GM12872 (cell line): ENCODE results near the gene C9orf78.

Source experiments
- TF ChIP-seq, protein P1 (sequence below): IDR thresholded peaks from 3 replicates; pipeline ENCODE4 v1.5.1; 2011; ENCODE audit warnings: low read depth, mild to moderate bottlenecking, low read length, moderate library complexity; ENCODE audit not compliant: insufficient read depth

Gene C9orf78, protein sequence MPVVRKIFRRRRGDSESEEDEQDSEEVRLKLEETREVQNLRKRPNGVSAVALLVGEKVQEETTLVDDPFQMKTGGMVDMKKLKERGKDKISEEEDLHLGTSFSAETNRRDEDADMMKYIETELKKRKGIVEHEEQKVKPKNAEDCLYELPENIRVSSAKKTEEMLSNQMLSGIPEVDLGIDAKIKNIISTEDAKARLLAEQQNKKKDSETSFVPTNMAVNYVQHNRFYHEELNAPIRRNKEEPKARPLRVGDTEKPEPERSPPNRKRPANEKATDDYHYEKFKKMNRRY

DNA sequence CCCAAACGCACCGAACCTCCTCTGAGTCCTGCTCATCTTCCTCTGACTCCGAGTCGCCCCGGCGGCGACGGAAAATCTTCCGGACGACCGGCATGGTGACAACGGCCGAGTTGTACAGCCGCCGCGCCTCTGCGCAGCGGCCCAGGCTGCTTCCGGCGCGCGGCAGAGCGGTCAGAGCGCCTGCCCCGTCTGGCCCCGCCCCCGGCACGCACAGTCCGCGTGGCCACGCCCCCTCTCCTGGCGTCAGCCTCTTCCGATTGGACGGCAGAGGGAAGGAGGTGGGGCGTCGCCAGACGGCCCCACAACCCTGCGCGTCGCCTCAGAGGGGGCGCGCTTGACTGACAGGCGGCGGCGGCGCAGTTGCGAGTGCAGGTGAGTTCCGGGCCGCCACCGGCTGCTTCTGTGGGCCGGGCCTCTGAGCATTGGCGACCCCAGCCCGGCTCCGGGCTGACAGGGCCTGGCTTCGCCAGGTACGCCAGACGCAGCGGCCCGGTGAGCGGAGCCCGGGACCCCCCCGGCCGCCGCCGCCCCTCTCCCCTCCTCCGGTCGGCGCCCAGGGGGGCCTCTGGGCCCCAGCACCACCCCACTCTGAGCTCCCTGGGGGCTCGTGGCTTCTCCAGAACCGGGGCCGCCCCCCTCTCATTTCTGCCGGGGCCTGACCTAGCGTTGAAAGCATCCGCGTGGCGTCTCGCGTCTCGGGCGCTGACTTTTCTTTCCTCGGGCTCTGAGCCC lies at the start of gene C9orf78, which contains the start of gene USP20:
C9orf78 (minus strand) TSS at position 148 of the 732 bp plus-strand sequence; CDS start at position 94, 54 bp downstream.
USP20 (plus strand) TSS at position 331 of the 732 bp plus-strand sequence. CDS start 17,098 bp downstream, outside the sequence.
- TF ChIP-seq, protein P1, sequence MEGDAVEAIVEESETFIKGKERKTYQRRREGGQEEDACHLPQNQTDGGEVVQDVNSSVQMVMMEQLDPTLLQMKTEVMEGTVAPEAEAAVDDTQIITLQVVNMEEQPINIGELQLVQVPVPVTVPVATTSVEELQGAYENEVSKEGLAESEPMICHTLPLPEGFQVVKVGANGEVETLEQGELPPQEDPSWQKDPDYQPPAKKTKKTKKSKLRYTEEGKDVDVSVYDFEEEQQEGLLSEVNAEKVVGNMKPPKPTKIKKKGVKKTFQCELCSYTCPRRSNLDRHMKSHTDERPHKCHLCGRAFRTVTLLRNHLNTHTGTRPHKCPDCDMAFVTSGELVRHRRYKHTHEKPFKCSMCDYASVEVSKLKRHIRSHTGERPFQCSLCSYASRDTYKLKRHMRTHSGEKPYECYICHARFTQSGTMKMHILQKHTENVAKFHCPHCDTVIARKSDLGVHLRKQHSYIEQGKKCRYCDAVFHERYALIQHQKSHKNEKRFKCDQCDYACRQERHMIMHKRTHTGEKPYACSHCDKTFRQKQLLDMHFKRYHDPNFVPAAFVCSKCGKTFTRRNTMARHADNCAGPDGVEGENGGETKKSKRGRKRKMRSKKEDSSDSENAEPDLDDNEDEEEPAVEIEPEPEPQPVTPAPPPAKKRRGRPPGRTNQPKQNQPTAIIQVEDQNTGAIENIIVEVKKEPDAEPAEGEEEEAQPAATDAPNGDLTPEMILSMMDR: no peak

DNA sequence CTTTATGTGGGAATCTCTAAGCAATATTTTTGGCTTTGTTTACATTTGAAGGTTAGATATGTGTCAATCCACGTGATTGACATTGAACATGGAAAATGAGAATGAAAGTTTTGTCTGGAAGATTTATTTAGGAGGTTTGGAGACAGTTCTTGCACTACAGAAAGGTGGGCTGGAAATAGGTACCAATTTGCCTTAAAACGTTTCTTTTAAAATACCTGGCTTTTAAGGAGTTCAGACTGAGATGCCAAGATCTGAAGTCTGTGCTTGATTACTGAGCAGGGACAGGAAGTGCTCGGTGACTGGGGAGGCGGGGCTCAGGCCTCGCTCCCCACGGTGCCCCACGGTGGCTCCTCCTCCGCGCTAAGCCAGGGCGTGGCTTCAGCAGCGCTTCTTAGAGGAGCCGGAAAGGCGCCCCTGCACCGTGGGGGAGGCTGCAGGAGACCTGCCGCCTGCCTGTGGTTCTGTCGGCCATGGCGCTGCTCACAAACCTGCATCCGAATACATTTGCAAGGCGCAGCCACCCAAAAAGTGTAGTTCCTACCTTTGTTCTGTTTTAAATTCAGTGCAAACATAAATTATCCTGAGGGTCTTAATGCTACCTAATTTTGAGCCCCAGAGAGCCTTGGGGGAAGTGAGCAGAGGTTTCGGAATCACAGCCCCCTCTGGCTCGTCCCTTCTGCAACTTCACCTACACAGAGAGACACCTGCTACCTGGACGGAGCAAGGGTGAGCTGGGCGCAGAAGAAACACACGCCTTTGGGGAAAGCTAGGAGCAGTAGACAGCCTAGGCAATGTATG lies 49.3 kb upstream of the C9orf78 start:
- TF ChIP-seq, protein P1: 0 out of 3 replicates have a peak, but pooled peaks have one; percentile 20

DNA sequence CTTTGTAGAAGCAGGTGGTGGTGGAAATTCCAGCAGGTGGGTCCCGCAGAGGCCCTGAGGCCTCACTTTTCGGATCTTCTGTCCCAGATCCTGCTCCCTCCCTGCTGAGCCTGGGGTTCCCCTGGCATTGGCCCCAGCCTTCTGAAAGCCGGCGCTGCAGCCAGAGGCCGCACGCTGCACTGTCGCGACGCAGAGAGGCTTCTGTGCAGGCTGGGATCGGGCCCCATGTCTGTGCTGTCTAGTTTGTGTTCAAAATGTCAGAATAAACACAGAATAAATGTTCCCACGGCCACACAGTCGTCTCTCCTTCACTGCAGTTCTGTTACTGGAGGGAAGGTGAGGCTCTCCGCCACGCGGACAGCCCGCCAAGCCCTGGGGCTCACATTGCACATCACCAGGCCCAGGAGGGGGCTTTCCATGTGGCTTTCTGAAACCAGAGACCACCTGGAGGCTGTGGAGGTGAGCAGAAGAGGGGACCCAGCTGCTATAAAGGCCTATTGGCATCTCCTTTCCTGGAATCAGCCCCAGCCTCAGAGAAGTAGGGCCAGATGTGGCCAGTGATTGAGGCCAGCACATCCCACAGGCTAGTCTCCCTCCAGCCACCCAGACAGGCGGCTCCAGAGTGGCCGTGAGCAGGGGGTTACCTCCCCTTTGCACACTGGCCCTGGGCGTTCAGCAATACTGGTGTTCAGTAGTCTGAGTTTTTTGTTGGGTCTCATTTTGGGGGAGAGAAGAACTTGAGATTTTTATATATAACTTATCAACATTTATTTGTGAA lies 46.7 kb upstream of the C9orf78 start:
- TF ChIP-seq, protein P1: no peak

DNA sequence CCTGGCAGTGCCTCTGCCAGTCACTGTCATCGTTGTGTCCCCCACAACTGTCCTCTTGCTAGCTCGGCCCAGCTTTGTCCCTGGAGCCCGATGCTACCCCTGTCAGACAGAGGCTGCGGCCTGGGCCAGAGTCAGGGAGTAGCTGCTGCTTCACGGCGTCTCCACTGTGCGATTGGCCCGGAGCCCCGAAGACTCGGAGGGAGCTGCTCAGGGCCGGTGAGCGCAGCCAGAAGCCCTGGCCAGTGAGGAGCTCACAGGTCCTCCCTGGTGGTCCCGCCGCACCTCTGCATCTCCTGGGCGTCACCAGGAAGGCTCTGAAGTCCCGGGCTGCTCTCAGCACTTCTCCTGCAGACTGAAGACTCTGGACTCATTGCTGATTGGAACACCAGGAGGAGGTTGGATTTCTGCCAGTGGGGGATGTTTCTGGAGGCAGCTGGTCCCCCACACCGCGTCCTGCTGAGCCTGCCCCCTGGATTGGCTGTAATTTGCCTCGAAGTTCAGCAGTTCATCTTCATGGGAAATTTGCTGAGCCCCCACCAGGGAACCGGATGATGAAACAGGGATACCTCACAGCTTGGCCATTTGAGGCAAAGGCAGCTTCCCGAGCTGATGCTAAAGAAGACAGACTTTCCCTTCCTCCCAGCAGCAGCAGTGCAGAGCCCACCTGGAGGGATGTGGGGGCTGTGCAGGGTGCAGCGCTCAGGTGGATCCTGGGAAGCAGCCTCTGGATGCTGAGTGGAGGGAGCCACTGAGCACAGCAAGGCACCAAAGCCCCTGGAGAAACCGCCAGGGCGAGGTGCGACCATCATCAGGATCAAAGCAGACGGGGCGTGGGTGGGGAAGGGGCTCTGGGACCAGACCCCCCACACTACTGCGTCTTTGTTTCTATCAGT lies 45.8 kb upstream of the C9orf78 start:
- TF ChIP-seq, protein P1: no peak

DNA sequence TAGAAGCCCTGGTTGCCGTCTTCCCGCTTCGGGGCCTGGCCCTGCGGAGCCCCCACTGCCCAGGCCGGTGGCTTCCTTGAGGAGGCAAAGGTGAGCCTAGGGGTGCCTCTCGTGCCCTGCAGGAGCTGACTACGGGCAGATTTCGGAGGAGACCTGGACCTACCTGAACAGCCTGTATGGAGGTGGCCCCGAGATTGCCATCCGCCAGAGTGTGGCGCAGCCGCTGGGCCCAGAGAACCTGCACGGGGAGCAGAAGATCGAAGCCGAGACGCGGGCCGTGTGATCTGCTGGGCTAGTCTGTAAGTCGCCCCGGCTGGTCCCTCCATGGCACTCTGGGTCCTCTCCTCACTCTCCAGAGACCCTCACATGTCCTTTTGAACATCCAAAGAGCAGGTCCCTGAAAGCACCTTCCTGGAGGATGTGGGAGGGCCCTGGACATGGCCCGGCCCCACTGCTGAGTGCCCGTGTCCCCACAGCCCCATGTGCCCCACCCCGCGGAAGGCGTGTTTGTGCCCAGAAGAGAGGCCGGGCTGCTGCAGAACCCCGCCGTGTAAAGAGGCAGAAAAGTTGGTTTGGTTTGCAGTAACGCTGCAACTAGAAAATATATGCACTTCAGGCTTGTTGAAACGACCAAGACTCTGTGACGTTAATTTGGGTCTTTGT lies 45.0 kb upstream of the C9orf78 start:
- TF ChIP-seq, protein P1: no peak

DNA sequence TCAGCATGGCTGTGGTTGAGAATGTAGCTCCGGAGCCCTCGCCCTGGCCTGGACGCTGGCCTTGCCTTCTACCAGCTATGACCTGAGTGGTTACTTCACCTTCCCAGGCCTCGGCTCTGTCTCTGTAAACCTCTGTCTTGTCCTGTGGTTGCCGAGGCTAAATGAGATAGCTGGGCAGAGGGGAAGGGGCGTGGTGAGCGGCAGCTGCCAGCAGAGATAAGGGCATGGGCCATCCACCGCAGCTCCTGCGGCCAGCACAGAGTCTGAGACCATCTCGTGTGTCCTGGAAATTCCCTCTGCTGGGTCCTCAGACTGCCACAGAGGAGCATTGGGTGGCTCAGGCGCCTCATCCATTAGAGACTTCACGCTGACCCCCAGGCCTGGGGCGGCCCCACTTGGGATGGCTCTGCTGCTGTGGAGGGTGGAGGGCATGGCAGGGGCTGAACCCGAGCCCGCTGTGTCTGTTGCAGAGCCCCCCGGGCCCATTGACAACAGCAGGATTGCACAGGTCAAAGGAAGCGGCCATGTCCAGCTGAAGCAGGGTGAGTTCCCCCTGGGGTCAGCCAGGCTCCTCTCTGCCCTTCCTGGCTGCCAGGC lies 44.1 kb upstream of the C9orf78 start:
- TF ChIP-seq, protein P1: no peak
